Activated naive CD8-positive, alpha-beta T cell treated with anti-CD3 and anti-CD28 coated beads, Interleukin-2, amount 10 ng/mL, durations not matched to agents 7 days and 5 days (primary cell): ENCODE measurements around the gene NR2C2AP. TPM values are rescaled to one million over a fixed set of nuclear protein-coding genes. Genes with fewer than 3 reads are reported as not detected.

Experiments
- total RNA-seq, 2 experiments: library from RNA; stranded (reverse); gene quantifications; one replicate each; pipeline ENCODE4 v1.2.3, GENCODE V29; 2021

The NR2C2AP gene
- total RNA-seq, 2 experiments from 2014 or later, result 29.1 to 32.9 TPM

Other genes with a start within 250 kb of the NR2C2AP start
- 100 to 1,000 TPM; 150 to 155 TPM for gene SUGP2, start 169.9 kb downstream of the NR2C2AP start, total RNA-seq
- gene ARMC6, start 169.8 kb downstream of the NR2C2AP start, total RNA-seq, result 10 to 100 TPM; 23.3 to 26.2 TPM
- gene SLC25A42, start 139.4 kb downstream of the NR2C2AP start, total RNA-seq, result 10 to 100 TPM; 20.4 to 22.0 TPM
- gene TMEM161A, start 64.9 kb downstream of the NR2C2AP start, total RNA-seq, result 10 to 100 TPM; 25.8 to 30.5 TPM
- 1 to 10 TPM; 5.2 TPM for gene MEF2B, start 33.2 kb downstream of the NR2C2AP start, total RNA-seq
- 10 to 100 TPM; 31.9 to 32.4 TPM for gene BORCS8, start 11.3 kb downstream of the NR2C2AP start, total RNA-seq
- gene RFXANK, start 11.2 kb downstream of the NR2C2AP start, total RNA-seq, result 10 to 100 TPM; 87.0 to 94.4 TPM
- not detected for gene NCAN, start 8.5 kb upstream of the NR2C2AP start, total RNA-seq
- gene TM6SF2, start 69.9 kb upstream of the NR2C2AP start, total RNA-seq, result not detected
- gene SUGP1, start 117.1 kb upstream of the NR2C2AP start, total RNA-seq, result 10 to 100 TPM; 66.8 to 70.6 TPM
- 100 to 1,000 TPM; 103 to 105 TPM for gene MAU2, start 117.4 kb upstream of the NR2C2AP start, total RNA-seq
- 100 to 1,000 TPM; 152 to 153 TPM for gene GATAD2A, start 202.3 kb upstream of the NR2C2AP start, total RNA-seq